ENCODE results near the gene CACNA1H.

Gene CACNA1H

DNA sequence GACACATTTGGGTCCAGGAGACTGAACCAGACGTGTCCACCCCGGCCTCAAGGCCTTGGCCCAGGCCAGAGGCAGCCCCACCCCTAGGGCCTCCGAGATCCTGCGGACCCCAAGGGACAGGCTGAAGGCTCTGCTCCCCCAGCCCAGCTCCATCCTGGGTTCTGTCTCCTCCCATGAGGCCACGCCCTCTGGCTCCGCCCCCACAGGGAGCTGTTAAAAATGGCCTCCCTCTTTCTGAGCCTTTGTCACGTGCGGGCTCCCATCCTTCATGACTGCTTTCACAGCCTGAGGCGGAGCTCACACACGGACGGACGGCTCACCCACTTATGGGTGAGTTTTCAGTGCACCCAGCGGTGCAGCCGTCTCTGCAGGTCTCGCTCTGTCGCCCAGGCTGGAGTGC, 6.5 kb upstream of the CACNA1H start:
- Histone ChIP-seq H4K20me1 (ENCODE audit: insufficient read depth, low read length) (no peaks in the 10 kb centered on the region), H3K4me2 (ENCODE audit: low read length) (no peak overlapping the region), H3K4me3 (ENCODE audit: low read length) (no peak overlapping the region)

DNA sequence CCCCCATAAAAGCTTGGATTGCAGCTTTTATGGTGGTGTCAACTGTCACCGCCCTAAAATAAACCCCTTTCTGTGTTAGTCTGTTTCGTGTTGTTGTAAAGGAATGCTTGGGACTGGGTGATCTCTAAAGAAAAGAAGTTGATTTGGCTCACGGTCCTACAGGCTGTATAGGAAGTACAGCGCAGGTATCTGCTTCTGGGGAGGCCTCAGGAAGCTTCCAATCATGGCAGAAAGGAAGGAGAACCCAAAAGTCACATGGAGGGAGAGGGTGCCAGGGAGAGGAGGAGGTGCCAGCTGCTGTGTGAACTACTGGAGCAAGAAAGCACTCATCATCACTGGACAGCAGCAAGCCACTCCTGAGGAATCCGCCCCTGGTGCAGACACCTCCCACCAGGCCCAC, 5.9 kb upstream of the CACNA1H start:
- no peaks in the 10 kb centered on the region for H3K9me3 ChIP-seq (ENCODE audit: insufficient read depth, low read length)
- H2AFZ ChIP-seq (ENCODE audit: low read depth, low read length): no peak overlapping the region
- H3K4me1 ChIP-seq (ENCODE audit: low read length): no peaks in the 10 kb centered on the region
- no peaks in the 10 kb centered on the region for H3K36me3 ChIP-seq (replicated peaks; ENCODE audit: low read depth, low read length)
- no peak overlapping the region for H3K9ac ChIP-seq (ENCODE audit: low read length)
- no peak overlapping the region for H3K4me3 ChIP-seq (ENCODE audit: low read length)
- no peak overlapping the region for H3K4me2 ChIP-seq (ENCODE audit: low read length)
- TF ChIP-seq EZH2phosphoT487 (IDR thresholded peaks at IDR 0.05; ENCODE audit: low read depth): no peak
- TF ChIP-seq, protein P1, sequence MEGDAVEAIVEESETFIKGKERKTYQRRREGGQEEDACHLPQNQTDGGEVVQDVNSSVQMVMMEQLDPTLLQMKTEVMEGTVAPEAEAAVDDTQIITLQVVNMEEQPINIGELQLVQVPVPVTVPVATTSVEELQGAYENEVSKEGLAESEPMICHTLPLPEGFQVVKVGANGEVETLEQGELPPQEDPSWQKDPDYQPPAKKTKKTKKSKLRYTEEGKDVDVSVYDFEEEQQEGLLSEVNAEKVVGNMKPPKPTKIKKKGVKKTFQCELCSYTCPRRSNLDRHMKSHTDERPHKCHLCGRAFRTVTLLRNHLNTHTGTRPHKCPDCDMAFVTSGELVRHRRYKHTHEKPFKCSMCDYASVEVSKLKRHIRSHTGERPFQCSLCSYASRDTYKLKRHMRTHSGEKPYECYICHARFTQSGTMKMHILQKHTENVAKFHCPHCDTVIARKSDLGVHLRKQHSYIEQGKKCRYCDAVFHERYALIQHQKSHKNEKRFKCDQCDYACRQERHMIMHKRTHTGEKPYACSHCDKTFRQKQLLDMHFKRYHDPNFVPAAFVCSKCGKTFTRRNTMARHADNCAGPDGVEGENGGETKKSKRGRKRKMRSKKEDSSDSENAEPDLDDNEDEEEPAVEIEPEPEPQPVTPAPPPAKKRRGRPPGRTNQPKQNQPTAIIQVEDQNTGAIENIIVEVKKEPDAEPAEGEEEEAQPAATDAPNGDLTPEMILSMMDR (IDR thresholded peaks at IDR 0.05; ENCODE audit: low read depth, low read length): no peak
- no peaks in the 10 kb centered on the region for H4K20me1 ChIP-seq (ENCODE audit: insufficient read depth, low read length)
- H3K27me3 ChIP-seq (ENCODE audit: low read depth, low read length): no peaks in the 10 kb centered on the region
- H3K79me2 ChIP-seq (ENCODE audit: low read length): no peaks in the 10 kb centered on the region
- no peak overlapping the region for H3K27ac ChIP-seq (ENCODE audit: low read length)

More for the DNA sequence above, 6.5 kb upstream of the CACNA1H start:
- H3K4me1 ChIP-seq (ENCODE audit: low read length): no peaks in the 10 kb centered on the region
- H3K27me3 ChIP-seq (ENCODE audit: low read depth, low read length): no peaks in the 10 kb centered on the region
- no peak overlapping the region for H3K27ac ChIP-seq (ENCODE audit: low read length)
- TF ChIP-seq, protein P1 (IDR thresholded peaks at IDR 0.05; ENCODE audit: low read depth, low read length): no peak
- no peak for TF ChIP-seq EZH2phosphoT487 (IDR thresholded peaks at IDR 0.05; ENCODE audit: low read depth)
- H3K9me3 ChIP-seq (ENCODE audit: insufficient read depth, low read length): no peaks in the 10 kb centered on the region
- no peak overlapping the region for H3K9ac ChIP-seq (ENCODE audit: low read length)
- H3K36me3 ChIP-seq (replicated peaks; ENCODE audit: low read depth, low read length): no peaks in the 10 kb centered on the region
- no peak overlapping the region for H2AFZ ChIP-seq (ENCODE audit: low read depth, low read length)
- H3K79me2 ChIP-seq (ENCODE audit: low read length): no peaks in the 10 kb centered on the region

DNA sequence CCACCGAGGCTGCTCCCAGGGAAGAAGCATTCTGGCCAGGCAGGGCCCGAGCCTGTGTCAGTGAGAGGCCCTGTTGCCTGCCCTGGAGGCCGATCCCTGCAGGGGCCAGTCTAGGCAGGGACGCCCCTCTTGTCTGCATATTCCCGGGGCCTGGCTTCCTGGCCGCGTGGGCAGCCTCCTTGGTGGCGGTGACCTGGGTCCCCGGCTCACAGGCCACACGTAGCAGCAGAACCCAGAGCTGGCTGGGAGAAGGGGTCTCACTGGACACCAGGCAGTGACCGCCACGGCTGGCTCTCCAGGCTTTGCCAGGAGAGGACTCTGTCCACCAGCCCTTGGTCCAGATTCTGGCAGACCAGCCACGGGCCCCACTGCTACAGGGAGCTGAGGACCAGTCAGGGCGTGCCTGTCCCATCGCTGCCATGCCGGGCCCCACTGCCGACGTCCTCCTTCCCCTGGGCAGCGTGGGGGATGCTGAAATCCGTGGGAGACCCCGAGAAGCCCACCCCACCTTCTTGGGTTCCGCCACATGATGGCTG, 3.7 kb upstream of the CACNA1H start:
- Histone ChIP-seq H3K9ac (ENCODE audit: low read length) (no peak overlapping the region), H2AFZ (ENCODE audit: low read depth, low read length) (no peak overlapping the region), H3K9me3 (ENCODE audit: insufficient read depth, low read length) (no peaks in the 10 kb centered on the region), H3K79me2 (ENCODE audit: low read length) (no peaks in the 10 kb centered on the region), H3K36me3 (replicated peaks; ENCODE audit: low read depth, low read length) (no peaks in the 10 kb centered on the region), H3K27me3 (ENCODE audit: low read depth, low read length) (no peaks in the 10 kb centered on the region), H3K4me3 (ENCODE audit: low read length) (no peak overlapping the region), H4K20me1 (ENCODE audit: insufficient read depth, low read length) (no peaks in the 10 kb centered on the region), H3K4me1 (ENCODE audit: low read length) (no peaks in the 10 kb centered on the region), H3K4me2 (ENCODE audit: low read length) (no peak overlapping the region), H3K27ac (ENCODE audit: low read length) (no peak overlapping the region)
- TF ChIP-seq, protein P1 (IDR thresholded peaks at IDR 0.05; ENCODE audit: low read depth, low read length): no peak
- TF ChIP-seq EZH2phosphoT487 (IDR thresholded peaks at IDR 0.05; ENCODE audit: low read depth): no peak

DNA sequence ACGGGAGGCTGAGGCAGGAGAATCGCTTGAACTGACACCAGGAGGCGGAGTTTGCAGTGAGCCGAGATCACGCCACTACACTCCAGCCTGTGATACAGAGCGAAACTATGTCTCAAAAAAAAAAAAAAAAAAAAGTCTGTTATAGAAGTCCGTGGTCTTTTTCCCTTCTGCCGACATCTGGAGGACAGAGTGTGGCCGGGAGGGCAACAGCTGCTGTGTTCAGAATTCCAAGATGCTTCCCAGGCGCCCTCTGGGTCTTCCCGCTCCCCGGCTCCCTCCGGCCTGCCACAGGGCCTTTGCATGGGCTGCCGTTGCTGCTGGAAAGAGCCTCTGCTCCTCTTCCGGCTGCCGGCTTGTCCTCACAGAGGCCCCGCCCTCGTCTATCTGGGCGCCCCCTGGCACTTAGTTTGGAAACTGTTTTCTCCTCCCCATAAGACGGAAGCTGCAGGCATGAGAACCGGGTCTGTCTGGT, 2.4 kb upstream of the CACNA1H start:
- TF ChIP-seq, protein P1 (IDR thresholded peaks at IDR 0.05; ENCODE audit: low read depth, low read length): no peak
- no peak for TF ChIP-seq EZH2phosphoT487 (IDR thresholded peaks at IDR 0.05; ENCODE audit: low read depth)
- Histone ChIP-seq H3K27ac (ENCODE audit: low read length) (no peak overlapping the region), H3K36me3 (replicated peaks; ENCODE audit: low read depth, low read length) (no peaks in the 10 kb centered on the region), H2AFZ (ENCODE audit: low read depth, low read length) (no peak overlapping the region), H3K4me3 (ENCODE audit: low read length) (no peak overlapping the region), H3K4me2 (ENCODE audit: low read length) (no peak overlapping the region; the same call in 1 of the 2 replicates), H3K9me3 (ENCODE audit: insufficient read depth, low read length) (no peaks in the 10 kb centered on the region), H4K20me1 (ENCODE audit: insufficient read depth, low read length) (no peaks in the 10 kb centered on the region), H3K9ac (ENCODE audit: low read length) (no peak overlapping the region), H3K27me3 (ENCODE audit: low read depth, low read length) (no peaks in the 10 kb centered on the region), H3K79me2 (ENCODE audit: low read length) (no peaks in the 10 kb centered on the region), H3K4me1 (ENCODE audit: low read length) (no peaks in the 10 kb centered on the region)

All from OCI-LY3 (cell line).